K562 (cell line): ENCODE measurements around the gene BRMS1. TPM values are rescaled to one million over a fixed set of nuclear protein-coding genes. Genes with fewer than 3 reads are reported as not detected.

Source experiments
- ATAC-seq: fragments of 200-7000 bp; cut with Tn5 transposase; 3 replicates; pipeline ENCODE4 v1.9.1; 2020; ENCODE audit warnings: moderate library complexity
- BruUV-seq: library from RNA; stranded (reverse); fragments of 400-500 nt; replicated peaks from 2 replicates; lab custom pipeline; 2021; lab: Mats Ljungman, UMichigan
- CTCF ChIA-PET: fragments of 300-600 bp; formaldehyde crosslinking; extraction: SDS; loops from one replicate; lab custom pipeline; 2021; ENCODE audit warnings: low intra/inter-chr PET ratio; lab: Yijun Ruan, JAX
- POLR2A ChIA-PET: fragments of 300-600, 350-650 bp; sonication (Branson Sonifier 250); formaldehyde crosslinking; extraction: SDS; loops from one replicate; lab custom pipeline; 2021; ENCODE audit warnings: antibody characterized with exemption, inconsistent platforms; lab: Yijun Ruan, JAX
- DNase-seq, 4 experiments: peaks; one replicate each; pipeline versions ENCODE4 v3.0.0 to v3.0.0-alpha.2; 2011 to 2018; ENCODE audit warnings: low spot score in 3 of 4, mixed read lengths in 3 of 4; ENCODE audit errors: extremely low read depth in 1 of 4
- FAIRE-seq: peaks from 2 replicates; lab custom pipeline; 2011; peaks lifted over from hg19 to GRCh38; lab: Jason Lieb, UNC
- H2AFZ ChIP-seq: 2 replicates; pipeline ENCODE4 v1.6.0; 2011; ENCODE audit warnings: low read depth, low read length, control low read depth, inconsistent platforms
- H3K27ac ChIP-seq: fragments of 200-600 bp; 3 replicates; pipeline ENCODE4 v1.8.0; 2011; ENCODE audit warnings: low read depth, mild to moderate bottlenecking, control low read depth, inconsistent platforms, low read length, moderate library complexity, mixed read lengths; ENCODE audit errors: extremely low read depth
- H3K27me3 ChIP-seq, 2 experiments: fragments of 300-600 bp in 1 of 2; 2 replicates in 1 of 2; 3 replicates in 1 of 2; pipeline versions ENCODE4 v1.6.0 to v1.8.0; 2011; ENCODE audit warnings: inconsistent platforms in 2 of 2, low read length in 2 of 2, mild to moderate bottlenecking in 1 of 2, mixed read lengths in 1 of 2, moderate library complexity in 1 of 2; ENCODE audit not compliant: control insufficient read depth in 2 of 2, insufficient read depth in 2 of 2
- H3K36me3 ChIP-seq: fragments of 300-600 bp; 3 replicates; pipeline ENCODE4 v1.8.0; 2011; ENCODE audit warnings: mild to moderate bottlenecking, low read length, inconsistent platforms; ENCODE audit not compliant: control insufficient read depth, insufficient read depth
- H3K4me1 ChIP-seq, 2 experiments: fragments of 200-600 bp in 1 of 2; replicated peaks in 1 of 2; 2 replicates in 1 of 2; 3 replicates in 1 of 2; pipeline versions ENCODE4 v1.5.1 to v1.8.0; 2011; ENCODE audit warnings: inconsistent platforms in 2 of 2, low read length in 2 of 2, mild to moderate bottlenecking in 1 of 2, mixed read lengths in 1 of 2, moderate library complexity in 1 of 2; ENCODE audit not compliant: control insufficient read depth in 2 of 2, insufficient read depth in 2 of 2
- H3K4me2 ChIP-seq: 2 replicates; pipeline ENCODE4 v1.6.1; 2011; ENCODE audit warnings: low read length, control low read depth, inconsistent platforms, mixed read lengths; ENCODE audit not compliant: insufficient read depth
- H3K4me3 ChIP-seq: fragments of 200-600 bp; sonication (generic), shearing (Covaris generic); 2 replicates; pipeline ENCODE4 v1.5.1; 2016; ENCODE audit warnings: control low read depth, inconsistent platforms
- H3K79me2 ChIP-seq: fragments of 200-600 bp; 3 replicates; pipeline ENCODE4 v1.8.0; 2011; ENCODE audit warnings: low read length, inconsistent platforms; ENCODE audit not compliant: control insufficient read depth, insufficient read depth
- H3K9ac ChIP-seq, 2 experiments: 2 replicates each; pipeline versions ENCODE4 v1.6.0 to v1.6.1; 2011; ENCODE audit warnings: low read depth in 2 of 2, low read length in 2 of 2, control low read depth in 1 of 2, inconsistent platforms in 1 of 2, mild to moderate bottlenecking in 1 of 2, mixed read lengths in 1 of 2; ENCODE audit not compliant: insufficient read depth in 1 of 2
- H3K9me1 ChIP-seq: one replicate; pipeline ENCODE4 v1.6.0; 2011; ENCODE audit warnings: inconsistent platforms, mild to moderate bottlenecking, low read length, moderate library complexity; ENCODE audit not compliant: control insufficient read depth, insufficient read depth
- H3K9me3 ChIP-seq: replicated peaks from 2 replicates; pipeline ENCODE4 v1.5.1; 2011; ENCODE audit warnings: low read depth, low read length, inconsistent platforms; ENCODE audit not compliant: control insufficient read depth, insufficient read depth
- H4K20me1 ChIP-seq: replicated peaks from 2 replicates; pipeline ENCODE4 v1.6.1; 2011; ENCODE audit warnings: low read length, inconsistent platforms, mixed read lengths; ENCODE audit not compliant: control insufficient read depth, insufficient read depth
- ATF7 ChIP-seq: fragments of 450-650 bp; IDR thresholded peaks from 2 replicates; pipeline ENCODE4 v1.7.1; 2014; ENCODE audit warnings: mild to moderate bottlenecking, moderate library complexity
- BHLHE40 ChIP-seq: IDR thresholded peaks from 2 replicates; pipeline ENCODE4 v1.6.1; 2011; ENCODE audit warnings: low read length, improper control_type of control experiment
- CHCHD3 ChIP-seq: fragments of 250-450 bp; sonication (Bioruptor Pico); IDR thresholded peaks from 2 replicates; pipeline ENCODE4 v2.1.2; 2022; ENCODE audit warnings: mild to moderate bottlenecking
- E2F6 ChIP-seq, 2 experiments: IDR thresholded peaks; 2 replicates each; pipeline ENCODE4 v1.6.1; 2011; ENCODE audit warnings: borderline replicate concordance in 1 of 2, control low read depth in 1 of 2, low read depth in 1 of 2, low read length in 1 of 2, mild to moderate bottlenecking in 1 of 2, mixed read lengths in 1 of 2, moderate library complexity in 1 of 2; ENCODE audit not compliant: insufficient read depth in 1 of 2, insufficient read length in 1 of 2, poor library complexity in 1 of 2, severe bottlenecking in 1 of 2; ENCODE audit errors: extremely low read depth in 1 of 2
- ETV1 ChIP-seq: fragments of 450-650 bp; conservative IDR thresholded peaks from 2 replicates; pipeline ENCODE4 v1.6.1; 2016; ENCODE audit warnings: missing genetic modification characterization, control low read depth, low read depth, missing compliant biosample characterization
- ETV5 ChIP-seq: sonication (generic); formaldehyde crosslinking; IDR thresholded peaks from 2 replicates; pipeline ENCODE4 v1.4.0; 2020; ENCODE audit warnings: low read depth, mild to moderate bottlenecking, missing genetic modification reagents
- HMGXB4 ChIP-seq: sonication (generic); formaldehyde crosslinking; IDR thresholded peaks from 2 replicates; pipeline ENCODE4 v1.8.1; 2023; ENCODE audit warnings: mild to moderate bottlenecking, missing genetic modification reagents
- HNRNPK ChIP-seq: fragments of 200-400 bp; formaldehyde crosslinking; IDR thresholded peaks from one replicate; pipeline ENCODE4 v1.6.1; 2018; ENCODE audit warnings: mild to moderate bottlenecking, low read depth, low read length; ENCODE audit not compliant: poor library complexity, severe bottlenecking
- NR1H2 ChIP-seq: sonication (generic); formaldehyde crosslinking; IDR thresholded peaks from 2 replicates; pipeline ENCODE4 v1.4.0; 2020; ENCODE audit warnings: mild to moderate bottlenecking, missing genetic modification reagents
- PCBP2 ChIP-seq: fragments of 200-400 bp; formaldehyde crosslinking; IDR thresholded peaks from 2 replicates; pipeline ENCODE4 v1.6.1; 2018; ENCODE audit warnings: low read length, low read depth, mild to moderate bottlenecking, moderate library complexity; ENCODE audit not compliant: poor library complexity, severe bottlenecking
- POLR2B ChIP-seq: fragments of 450-650 bp; IDR thresholded peaks from 2 replicates; pipeline ENCODE4 v1.6.1; 2018; ENCODE audit warnings: low read depth; ENCODE audit not compliant: partially characterized antibody
- RB1 ChIP-seq: fragments of 450-650 bp; IDR thresholded peaks from 2 replicates; pipeline ENCODE4 v1.6.1; 2017; ENCODE audit warnings: low read depth, mild to moderate bottlenecking
- YY1 ChIP-seq, 3 experiments: IDR thresholded peaks; 2 replicates each; pipeline ENCODE4 v1.6.1; 2011; ENCODE audit warnings: low read length in 2 of 3, mild to moderate bottlenecking in 2 of 3, moderate library complexity in 2 of 3, borderline replicate concordance in 1 of 3, control low read depth in 1 of 3, low read depth in 1 of 3; ENCODE audit not compliant: insufficient read depth in 3 of 3, insufficient replicate concordance in 2 of 3, control insufficient read depth in 1 of 3, insufficient read length in 1 of 3; ENCODE audit errors: extremely low read depth in 1 of 3
- ZNF121 ChIP-seq: sonication (generic); formaldehyde crosslinking; conservative IDR thresholded peaks from 2 replicates; pipeline ENCODE4 v1.8.0; 2022; ENCODE audit warnings: missing genetic modification reagents
- ZNF766 ChIP-seq: fragments of 200-800 bp; sonication (Bioruptor generic); conservative IDR thresholded peaks from 2 replicates; pipeline ENCODE4 v1.6.1; 2016; ENCODE audit warnings: missing genetic modification characterization, missing compliant biosample characterization
- WGBS: fragments of 100-300 bp; shearing (Covaris generic); methylation state at CpG from one replicate; pipeline ENCODE4 v1.1.6; 2016; ENCODE audit warnings: low coverage, mixed read lengths; ENCODE audit not compliant: insufficient coverage; ENCODE audit errors: missing lambda C conversion rate; 5-methylcytosine and 5-hydroxymethylcytosine counted together
- in situ Hi-C: fragments of 300-500 bp; cut with MboI; formaldehyde crosslinking; loops from 4 replicates; pipeline ENCODE4 v1.15.0; 2018; ENCODE audit warnings: inconsistent platforms, mixed read lengths
- intact Hi-C: fragments of 100-400 bp; cut with micrococcal nuclease; formaldehyde crosslinking; loops from 2 replicates; pipeline ENCODE4 v1.14.2; 2022
- polyA plus RNA-seq, 8 experiments: library from polyadenylated mRNA; depleted of rRNA in 4 of 8; stranded (reverse) in 5 of 8; unstranded in 3 of 8; fragments of >200 nt; fragmentation: Nextera tagmentation in 2 of 8; fragmentation: Illumina TruSeq in 1 of 8; extraction: Ambion mirVana in 2 of 8; extraction: Trizol in 1 of 8; gene quantifications; 2 replicates each; pipeline versions ENCODE4 v1.2.1 to v1.2.3, GENCODE V29; 2011 to 2014; ENCODE audit warnings: inconsistent platforms in 1 of 8, missing spikeins in 1 of 8
- total RNA-seq, 7 experiments: library from RNA; depleted of rRNA in 6 of 7; stranded (reverse); fragments of >200 nt in 6 of 7; fragmentation: Illumina TruSeq in 2 of 7; extraction: Trizol in 2 of 7; gene quantifications; 2 replicates each; pipeline versions ENCODE4 v1.2.1 to v1.2.3, GENCODE V29; 2011 to 2021; ENCODE audit warnings: low replicate concordance in 1 of 7

The BRMS1 gene
- total and polyA plus RNA-seq, 9 of the 15 experiments (the other 6 are each of a cell fraction or from before 2014, with no cell fraction given): 2.2 to 78.8 (median 33.4) TPM

- peak within 1 kb of the TSS; percentile 76 for H3K27ac ChIP-seq
- WGBS: under 1% methylated on average over 55 of the region's 101 CpGs
- peak; percentile 82 to 90 (median 90) for DNase-seq
- H3K9me1 ChIP-seq: no peaks in the 10 kb centered on the region
- intact Hi-C loops (loop anchor here (1.0 kb wide), 1 partner anchor 24 kb away; the partner anchor contains the start of gene SLC29A2), in situ Hi-C loops (no loop called here)
- H3K4me3 ChIP-seq: peak within 1 kb of the TSS; percentile 67
- ChIA-PET CTCF (no interaction called here), POLR2A (interaction anchor here (0.6 to 2.0 kb wide), 9 partner anchors 10 to 523 kb away, joined by 3 to 12 read pairs (median 4); partner anchors contain the start of genes RIN1 and YIF1A)
- no peaks in the 10 kb centered on the region for H3K9me3 ChIP-seq
- peak within 1 kb of the TSS; percentile 98 for H3K4me2 ChIP-seq
- no TSS peak for BruUV-seq
- FAIRE-seq: peak; percentile 79
- H4K20me1 ChIP-seq: no peaks in the 10 kb centered on the region
- H3K79me2 ChIP-seq: peaks cover 23% of the 10 kb centered on the region
- no peaks in the 10 kb centered on the region for H3K27me3 ChIP-seq
- peak within 1 kb of the TSS; percentile 70 to 99 for H3K9ac ChIP-seq
- ATAC-seq: peak; percentile 76
- peaks cover 28 to 40% of the 10 kb centered on the region in 2 experiments for H3K4me1 ChIP-seq
- peak within 1 kb of the TSS; percentile 97 for H2AFZ ChIP-seq
- H3K36me3 ChIP-seq: peaks cover 10% of the 10 kb centered on the region; the same call in 1 of the 3 replicates
- 0 out of 2 replicates have a peak, but pooled peaks have one; percentile 41 for TF ChIP-seq CHCHD3
- peak in 1 of 3 experiments; percentile 16 for TF ChIP-seq YY1 (IDR thresholded peaks at IDR 0.05; ENCODE audit: borderline replicate concordance in 1 of 3, control insufficient read depth in 1 of 3, extremely low read depth in 1 of 3, insufficient read depth in 3 of 3, insufficient read length in 1 of 3, insufficient replicate concordance in 2 of 3, low read depth in 1 of 3, low read length in 2 of 3)
- TF ChIP-seq ETV5 (CRISPR knock-in tag): peak; percentile 38; the same call in 1 of the 2 replicates
- peak; percentile 54 for TF ChIP-seq POLR2B
- 0 out of 2 replicates have a peak, but pooled peaks have one; percentile 40 for TF ChIP-seq ZNF766 (CRISPR knock-in tag)
- TF ChIP-seq ZNF121 (CRISPR knock-in tag): no peak
- TF ChIP-seq E2F6 (IDR thresholded peaks at IDR 0.05; ENCODE audit: borderline replicate concordance in 1 of 2, extremely low read depth in 1 of 2, insufficient read depth in 1 of 2, insufficient read length in 1 of 2, low read depth in 1 of 2, low read length in 1 of 2, poor library complexity in 1 of 2, severe bottlenecking in 1 of 2): peak in 1 of 2 experiments; percentile 42
- no peak for TF ChIP-seq PCBP2
- peak; percentile 80; the same call in 1 of the 2 replicates for TF ChIP-seq RB1
- peak; percentile 38; the same call in 1 of the 2 replicates for TF ChIP-seq BHLHE40
- TF ChIP-seq ETV1 (tag): peak; percentile 64; the same call in 1 of the 2 replicates
- TF ChIP-seq NR1H2 (CRISPR knock-in tag): no peak
- no peak for TF ChIP-seq HNRNPK
- peak; percentile 87 for TF ChIP-seq HMGXB4 (CRISPR knock-in tag)
- TF ChIP-seq ATF7: peak; percentile 65; the same call in 1 of the 2 replicates
These were observed 2.7 kb upstream of the BRMS1 start, which contains the start of gene B4GAT1 for GRCh38 chr11:66347425-66348276. TSS of gene B4GAT1 (minus strand) at chr11:66347629. CDS start at chr11:66347545, 84 bp downstream.
